ENCODE results near the gene LRRFIP2.
"Not testable (repeated sequence)": the region's sequence is repeated elsewhere in the genome, so short reads cannot be mapped to it uniquely, and the experiment has no call there.

LRRFIP2 gene

DNA sequence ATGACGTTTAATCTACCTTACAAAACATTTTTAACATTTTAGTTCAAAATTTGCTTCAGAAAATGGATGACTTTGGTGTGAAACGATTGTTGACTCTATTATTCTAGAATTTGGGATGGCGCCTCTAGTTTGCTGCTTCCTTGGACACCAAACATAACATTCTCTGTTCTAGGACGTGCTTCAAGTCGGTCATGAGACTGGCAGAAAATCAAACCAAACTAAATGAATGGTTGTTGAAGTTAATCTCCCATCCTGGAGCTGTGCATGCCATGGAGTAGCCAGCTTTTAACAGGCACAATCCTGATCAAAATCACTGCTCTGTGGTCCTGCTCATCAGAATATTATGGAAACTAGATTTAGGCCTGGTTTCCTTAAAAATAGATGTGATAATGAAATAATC is 9.6 kb upstream of the LRRFIP2 start:
- DNase-seq (ENCODE audit: low read depth): peak; percentile 71

- DNase-seq (ENCODE audit: low read depth): peak; percentile 93
Observed at GRCh38 chr3:37183375-37183831, 9.0 kb upstream of the LRRFIP2 start.

- no peak for DNase-seq (ENCODE audit: low read depth)
Observed at GRCh38 chr3:37182816-37183215, 8.4 kb upstream of the LRRFIP2 start.

- no peak for DNase-seq (ENCODE audit: low read depth)
Observed at GRCh38 chr3:37181756-37182155, 7.4 kb upstream of the LRRFIP2 start.

- DNase-seq (ENCODE audit: low read depth): no peak
Observed at GRCh38 chr3:37179144-37179967, 5.0 kb upstream of the LRRFIP2 start.

DNA sequence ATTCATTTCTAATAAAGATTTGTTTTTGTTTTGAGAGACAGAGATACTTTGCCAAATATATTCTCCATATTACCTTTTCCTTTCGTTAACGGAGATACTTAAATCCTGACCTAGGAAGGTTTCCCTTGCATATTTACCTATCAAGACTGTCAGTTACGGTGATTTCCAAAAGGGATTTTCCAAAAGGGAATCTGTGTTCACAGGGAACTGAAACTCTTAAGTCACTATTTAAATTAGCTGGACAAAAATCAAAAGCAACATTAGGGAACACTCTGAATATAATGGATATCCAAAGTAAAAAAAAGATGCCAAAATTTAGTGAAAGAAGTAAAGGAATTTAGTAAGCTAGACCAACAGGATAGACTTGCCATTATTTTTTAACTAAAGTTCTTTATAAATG is 576 bp downstream of the LRRFIP2 start:
- DNase-seq (ENCODE audit: low read depth): no peak

DNA sequence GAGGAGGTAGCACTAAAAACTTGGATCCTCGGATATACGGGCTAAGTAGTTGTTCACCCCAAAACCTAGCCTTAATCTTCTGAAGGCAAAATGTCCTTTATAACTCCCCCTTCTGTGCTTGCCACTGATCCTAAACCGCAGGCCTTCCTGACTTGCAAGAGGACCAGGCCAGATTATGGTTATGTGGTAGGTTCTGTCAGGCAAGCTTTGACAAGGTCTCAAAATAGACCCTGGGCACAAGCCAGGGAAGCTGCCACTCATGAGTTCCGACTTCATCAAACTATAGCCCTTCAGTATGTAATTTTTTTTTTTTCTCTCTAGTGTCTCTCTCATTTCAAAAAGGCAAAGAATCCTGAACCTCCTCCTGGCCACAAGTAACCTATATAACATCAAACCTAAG is 3.2 kb downstream of the LRRFIP2 start:
- no peak for DNase-seq (ENCODE audit: low read depth)

- DNase-seq (ENCODE audit: low read depth): no peak
Observed at GRCh38 chr3:37170513-37170912, 3.9 kb downstream of the LRRFIP2 start.

DNA sequence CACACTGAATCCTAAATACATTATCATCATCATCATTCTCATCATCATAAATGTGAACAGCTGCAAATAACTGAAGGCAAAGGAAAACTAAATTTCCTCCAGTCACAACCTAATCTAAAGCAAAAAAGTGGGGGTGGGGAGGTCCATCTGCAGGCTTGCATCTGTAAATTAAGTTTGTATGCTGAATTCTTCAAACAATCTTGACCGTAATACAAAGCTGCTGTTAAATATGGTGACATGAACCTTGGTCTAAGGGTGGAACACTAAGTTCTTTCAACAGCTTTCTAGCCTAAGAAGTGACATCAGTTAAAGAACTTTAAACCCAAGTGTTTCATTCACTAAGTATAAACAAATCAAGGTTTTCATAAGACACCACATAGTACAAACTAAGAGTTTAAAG is 4.3 kb downstream of the LRRFIP2 start:
- peak; percentile 16 for DNase-seq (ENCODE audit: low read depth)

DNA sequence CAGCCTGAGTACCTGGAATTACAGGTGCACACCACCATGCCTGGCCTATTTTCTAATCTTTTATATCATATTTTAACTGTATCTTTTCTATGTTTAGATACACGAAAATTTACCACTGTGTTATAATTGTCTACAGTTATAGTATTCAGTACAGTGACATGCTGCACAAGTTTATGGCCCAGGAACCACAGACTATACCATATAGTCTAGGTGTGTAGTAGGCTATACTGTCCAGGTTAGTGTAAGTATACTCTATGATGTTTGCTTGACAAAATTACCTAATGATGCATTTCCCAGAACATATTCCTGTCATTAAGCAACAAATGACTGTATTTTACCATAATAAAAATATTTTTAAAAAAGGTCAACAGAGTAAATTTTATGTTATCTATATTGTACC is 5.5 kb downstream of the LRRFIP2 start:
- no peak for DNase-seq (ENCODE audit: low read depth)

GRCh38 chr3:37163262-37164015 is 10.9 kb downstream of the LRRFIP2 start:
- DNase-seq (ENCODE audit: low read depth): peak; percentile 80

DNA sequence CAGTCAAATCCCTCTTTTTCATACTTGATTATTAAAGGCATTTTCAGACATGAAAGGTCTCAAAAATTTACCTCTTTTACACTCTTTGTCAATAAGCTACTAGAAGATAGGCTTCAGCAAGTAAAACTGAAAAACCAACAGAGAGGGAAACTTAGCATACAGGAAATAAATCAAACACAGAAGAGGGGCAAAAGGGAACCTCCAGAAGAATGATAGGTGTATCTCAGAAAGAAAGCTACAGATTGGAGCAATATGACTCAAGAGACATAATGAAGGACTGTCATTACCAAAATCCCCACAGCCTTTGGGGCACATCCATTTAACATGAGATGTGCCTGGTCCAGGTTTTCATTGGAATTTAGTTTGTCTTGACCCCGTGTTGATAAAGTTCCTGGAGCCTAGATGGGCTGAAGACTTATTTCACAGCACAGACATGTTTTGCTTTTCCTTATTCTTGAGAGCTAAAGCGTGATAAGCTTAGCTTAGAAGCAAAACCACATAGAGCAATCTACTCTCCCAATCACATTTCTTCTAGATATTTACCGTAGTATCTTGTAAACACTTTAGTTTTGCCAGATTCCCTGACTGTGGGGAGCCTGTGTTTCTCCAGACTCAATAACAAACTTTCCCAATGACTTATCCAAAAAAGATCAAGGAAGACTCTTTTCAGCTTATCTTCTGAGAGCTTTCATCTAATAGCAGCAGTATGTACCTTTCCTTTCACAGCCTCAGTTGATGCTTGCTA is 11.7 kb downstream of the LRRFIP2 start:
- DNase-seq (ENCODE audit: low read depth): no peak

DNA sequence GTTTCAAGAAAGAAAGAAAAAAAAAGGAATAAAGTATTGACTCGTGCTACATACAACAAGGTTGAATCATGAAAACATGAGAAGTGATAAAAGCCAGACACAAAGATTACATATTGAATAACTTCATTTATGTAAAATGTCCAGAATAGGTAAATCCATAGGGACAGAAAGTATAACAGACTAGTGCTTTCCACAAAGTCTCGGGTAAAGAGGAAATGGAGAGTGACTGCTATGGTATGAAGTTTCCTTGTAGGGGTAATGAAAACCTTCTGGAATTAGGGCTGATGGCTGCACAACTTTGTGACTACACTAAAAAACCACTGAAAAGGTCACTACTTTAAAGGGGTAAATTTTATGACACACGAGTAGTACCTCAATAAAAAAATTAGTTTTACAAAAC is 13.0 kb downstream of the LRRFIP2 start:
- DNase-seq (ENCODE audit: low read depth): peak; percentile 64

DNA sequence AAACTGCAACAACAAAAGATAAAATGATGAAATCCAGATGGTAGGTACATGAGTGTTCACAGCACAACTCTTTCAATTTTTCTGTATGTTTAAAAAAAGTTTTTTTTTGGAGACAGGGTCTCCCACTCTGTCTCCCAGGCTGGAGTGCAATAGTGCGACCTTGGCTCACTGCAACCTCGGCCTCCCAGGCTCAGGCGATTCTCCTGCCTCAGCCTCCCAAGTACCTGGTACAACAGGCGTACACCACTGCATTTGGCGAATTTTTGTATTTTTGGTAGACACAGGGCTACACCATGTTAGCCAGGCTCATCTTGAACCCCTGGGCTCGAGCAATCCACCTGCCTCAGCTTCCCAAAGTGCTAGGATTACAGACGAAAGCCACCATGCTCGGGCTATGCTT is 18.6 kb downstream of the LRRFIP2 start:
- no peak for DNase-seq (ENCODE audit: low read depth)

DNA sequence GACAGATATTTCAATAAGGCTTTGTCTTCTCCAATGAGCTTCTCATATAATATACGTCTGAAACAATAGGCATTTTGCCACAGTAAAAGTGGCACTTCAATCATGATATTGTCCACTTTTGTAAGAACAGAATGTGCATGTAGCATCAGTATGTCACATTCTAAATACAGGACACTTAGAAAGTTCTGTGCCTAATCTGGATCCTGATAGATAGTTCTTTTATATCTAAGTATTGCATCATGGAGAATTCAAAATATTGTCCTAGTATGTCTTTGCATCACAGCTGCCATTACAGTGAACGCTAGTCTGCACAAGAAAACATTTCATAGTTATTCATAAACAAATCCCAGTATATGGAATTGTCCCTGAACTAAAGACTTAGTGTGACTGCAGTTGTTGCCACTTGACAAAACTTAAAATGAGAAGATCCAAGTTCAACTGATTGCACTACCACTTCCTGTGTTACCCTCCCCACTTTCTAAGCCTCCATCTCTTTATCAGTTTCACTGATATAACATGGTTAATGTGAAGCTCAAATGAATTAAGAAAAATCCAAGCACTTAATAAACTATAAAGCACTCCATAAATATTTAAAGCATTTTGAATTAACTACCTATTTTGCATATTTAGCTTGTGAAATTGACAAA is 19.6 kb downstream of the LRRFIP2 start:
- DNase-seq (ENCODE audit: low read depth): no peak

DNA sequence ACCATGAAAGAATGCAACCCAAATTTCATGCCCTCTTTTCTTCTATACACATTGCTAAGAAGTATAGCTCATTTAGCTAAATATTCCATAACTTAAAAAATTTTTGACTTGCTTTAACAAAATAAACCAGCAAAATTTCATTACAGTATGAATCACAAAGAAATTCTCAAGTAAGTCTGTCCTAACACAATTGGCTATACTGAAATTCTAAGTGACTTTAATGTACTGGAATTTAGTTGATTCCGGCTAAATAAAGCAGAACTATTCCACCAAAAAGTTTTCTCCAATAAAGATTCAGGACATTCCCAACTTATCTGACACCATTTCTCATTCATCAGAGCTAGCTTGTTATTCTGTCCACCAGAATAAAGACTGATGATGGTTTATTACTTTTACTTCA is 23.8 kb downstream of the LRRFIP2 start:
- DNase-seq (ENCODE audit: low read depth): no peak

DNA sequence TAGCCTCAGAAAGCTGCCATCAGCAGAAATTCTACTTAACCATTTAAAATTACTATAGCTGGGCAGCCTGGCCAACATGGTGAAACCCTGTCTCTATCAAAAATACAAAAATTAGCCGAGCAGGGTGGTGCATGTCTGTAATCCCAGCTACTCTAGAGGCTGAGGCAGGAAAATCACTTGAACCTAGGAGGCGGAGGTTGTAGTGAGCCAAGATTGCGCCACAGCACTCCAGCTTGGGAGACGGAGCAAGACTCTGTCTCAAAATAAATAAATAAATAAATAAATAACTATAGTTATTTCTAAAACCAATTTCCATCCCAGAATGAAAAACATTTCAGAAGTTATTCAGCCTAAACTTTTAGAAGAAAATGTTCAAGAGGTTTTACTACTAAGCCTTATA is 25.1 kb downstream of the LRRFIP2 start:
- DNase-seq (ENCODE audit: low read depth): no peak

- no peak for DNase-seq (ENCODE audit: low read depth)
Observed at GRCh38 chr3:37148208-37148607, 26.2 kb downstream of the LRRFIP2 start.

DNA sequence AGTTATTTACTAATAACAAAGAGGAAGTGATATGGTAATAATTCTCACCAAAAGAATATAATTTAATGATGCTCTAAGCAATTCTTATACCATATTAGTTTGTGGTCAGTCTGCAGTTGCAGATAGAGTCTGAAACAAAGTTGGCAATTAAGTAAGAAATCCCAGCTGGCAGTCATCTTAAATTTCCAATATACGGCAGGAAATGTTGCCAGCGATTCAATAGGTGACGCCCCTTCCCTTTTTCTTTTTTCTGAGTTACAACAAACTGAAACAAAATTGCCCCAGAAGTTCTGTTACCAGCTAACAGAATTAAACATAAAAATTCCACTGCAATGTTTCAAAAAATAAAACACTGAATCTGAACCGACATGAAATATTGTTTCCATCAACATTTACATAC is 26.7 kb downstream of the LRRFIP2 start:
- DNase-seq (ENCODE audit: low read depth): no peak

DNA sequence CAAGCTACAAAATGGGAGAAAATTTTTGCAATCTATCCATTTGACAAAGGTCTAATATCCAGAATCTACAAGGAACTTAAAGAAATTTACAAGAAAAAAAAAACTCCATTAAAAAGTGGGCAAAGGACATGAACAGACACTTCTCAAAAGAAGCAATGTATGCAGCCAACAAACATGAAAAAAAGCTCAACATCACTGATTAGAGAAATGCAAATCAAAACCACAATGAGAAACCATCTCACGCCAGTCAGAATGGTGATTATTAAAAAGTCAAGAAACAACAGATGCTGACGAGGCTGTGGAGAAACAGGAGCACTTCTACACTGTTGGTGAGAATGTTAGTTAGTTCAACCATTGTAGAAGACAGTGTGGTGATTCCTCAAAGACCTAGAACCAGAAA is 27.5 kb downstream of the LRRFIP2 start:
- not testable (repeated sequence) for DNase-seq (ENCODE audit: low read depth)

DNA sequence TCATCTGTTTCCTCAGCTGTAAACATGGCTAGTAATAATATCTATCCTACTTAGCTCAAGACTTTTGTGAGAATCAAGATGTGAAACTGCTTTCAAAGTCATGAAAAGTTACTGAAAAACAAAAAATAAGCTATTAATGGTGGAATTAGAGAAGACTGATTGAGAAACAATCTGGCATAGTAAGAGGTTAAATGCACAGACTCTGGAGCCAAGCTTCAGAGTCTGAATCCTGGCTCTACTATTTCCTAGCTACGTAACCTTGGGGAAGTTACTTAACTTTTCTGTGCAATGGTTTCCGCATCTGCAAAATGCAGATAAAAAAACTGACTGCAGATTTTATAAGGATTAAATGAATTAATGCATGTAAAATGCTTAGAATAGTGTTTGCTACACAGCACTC is 28.8 kb downstream of the LRRFIP2 start:
- DNase-seq (ENCODE audit: low read depth): peak; percentile 64

- DNase-seq (ENCODE audit: low read depth): no peak
Observed at GRCh38 chr3:37144806-37145205, 29.6 kb downstream of the LRRFIP2 start.
